Naive thymus-derived CD8-positive, alpha-beta T cell (primary cell): Measurements from ENCODE around the gene ARHGEF40. TPM values are rescaled to one million over a fixed set of nuclear protein-coding genes. Genes with fewer than 3 reads are reported as not detected.
A peak's percentile ranks its signal among the peaks of the same experiment; 100 is the strongest.

Source experiments
- ATAC-seq, 2 donors: fragments of 150-1000 bp; cut with Tn5 transposase in 1 of 2; sonication (Bioruptor Pico), chemical (Tn5 transposase) in 1 of 2; 1 replicate in 1 of 2; 2 replicates in 1 of 2; pipeline ENCODE4 v1.10.0; 2021; ENCODE audit warnings: mild to moderate bottlenecking in 2 of 2, moderate library complexity in 2 of 2
- POLR2A ChIA-PET: fragments of 350-600 bp; sonication (Branson Sonifier 250); formaldehyde crosslinking; loops from one replicate; lab custom pipeline; 2021; ENCODE audit warnings: antibody characterized with exemption; lab: Charles Lee
- DNase-seq, 10 donors: peaks; one replicate each; pipeline versions ENCODE4 v3.0.0 to v3.0.0-alpha.2; 2020 to 2022
- H3K27ac Mint-ChIP-seq, 10 donors: one replicate each; pipeline ENCODE4 v1.8.0; 2020 to 2022; ENCODE audit warnings: mild to moderate bottlenecking in 10 of 10, mixed read lengths in 10 of 10, moderate library complexity in 4 of 10, inconsistent platforms in 1 of 10
- H3K27me3 Mint-ChIP-seq, 5 donors: one replicate each; pipeline ENCODE4 v1.8.0; 2021 to 2022; ENCODE audit warnings: mixed read lengths in 5 of 5
- H3K36me3 Mint-ChIP-seq, 3 donors: one replicate each; pipeline ENCODE4 v1.8.0; 2020 to 2022; ENCODE audit warnings: mixed read lengths in 3 of 3, mild to moderate bottlenecking in 2 of 3, inconsistent platforms in 1 of 3
- H3K4me1 Mint-ChIP-seq, 4 donors: one replicate each; pipeline ENCODE4 v1.8.0; 2021 to 2022; ENCODE audit warnings: mixed read lengths in 4 of 4
- H3K4me3 Mint-ChIP-seq, 10 donors: one replicate each; pipeline ENCODE4 v1.8.0; 2020 to 2022; ENCODE audit warnings: mild to moderate bottlenecking in 10 of 10, mixed read lengths in 10 of 10, moderate library complexity in 6 of 10, inconsistent platforms in 1 of 10
- H3K9me3 Mint-ChIP-seq, 9 donors: one replicate each; pipeline ENCODE4 v1.8.0; 2020 to 2022; ENCODE audit warnings: mixed read lengths in 9 of 9, mild to moderate bottlenecking in 3 of 9, inconsistent platforms in 1 of 9, moderate library complexity in 1 of 9
- polyA plus RNA-seq, 3 donors: library from polyadenylated mRNA; unstranded; fragments of 300-500 nt; fragmentation: Illumina TruSeq; gene quantifications; one replicate each; pipeline ENCODE4 v1.2.3, GENCODE V29; 2021
- total RNA-seq, 8 experiments: library from RNA in 2 of 8; stranded (reverse) in 2 of 8; gene quantifications; one replicate each; pipeline ENCODE4 v1.2.3 and lab custom pipeline; 2021 to 2026

The ARHGEF40 gene
- total and polyA plus RNA-seq, 5 experiments from 2014 or later, result 0.03 to 0.45 (median 0.08) TPM

GRCh38 chr14:21104448-21105060, 34.5 kb downstream of the ARHGEF40 start:
- Mint-ChIP-seq H3K27ac (peak overlapping the region; percentile 85 to 98 (median 92)), H3K4me3 (peak overlapping the region; percentile 65 to 95 (median 90)), H3K4me1 (peaks cover 10 to 26% (median 20%) of the 10 kb centered on the region in 4 donors), H3K27me3 (peaks cover 0 to 2% (median 0%) of the 10 kb centered on the region in 5 donors), H3K9me3 (no peaks in the 10 kb centered on the region), H3K36me3 (no peaks in the 10 kb centered on the region)
- peak; percentile 51 to 58 for ATAC-seq
- DNase-seq, result peak; percentile 49 to 82 (median 64)
- POLR2A ChIA-PET, result interaction anchor here (0.6 to 3.7 kb wide), 12 partner anchors 11 to 91 kb away, joined by 3 to 66 read pairs (median 9); partner anchors contain the start of genes ARHGEF40 and NDRG2

DNA sequence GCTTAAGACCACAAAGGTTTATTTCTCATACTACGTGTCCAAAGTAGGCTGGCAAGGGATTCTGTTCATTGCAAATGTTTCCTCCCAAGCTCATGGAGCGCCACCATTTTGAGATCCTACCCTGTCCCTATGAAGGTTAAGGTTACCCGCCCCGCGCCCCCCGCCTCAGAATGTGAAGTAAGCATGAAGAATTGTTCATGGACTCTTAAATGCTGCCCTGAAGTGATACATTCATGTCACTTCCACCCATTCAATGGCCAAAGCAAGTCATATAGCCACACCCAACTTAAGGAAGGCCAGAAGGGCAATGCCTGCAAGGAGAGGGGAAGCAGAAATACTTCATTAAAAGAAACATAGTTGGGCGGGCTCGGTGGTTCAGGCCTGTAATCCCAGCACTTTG, 35.0 kb downstream of the ARHGEF40 start:
- POLR2A ChIA-PET, result interaction anchor here (0.6 to 3.7 kb wide), 9 partner anchors 11 to 90 kb away, joined by 3 to 66 read pairs (median 12); partner anchors contain the start of genes ARHGEF40 and NDRG2
- DNase-seq (no peak), ATAC-seq (no peak)
- Mint-ChIP-seq H3K4me1 (peaks cover 10 to 25% (median 19%) of the 10 kb centered on the region in 4 donors), H3K27ac (peak overlapping the region in 6 of 10 donors; percentile 55 to 98 (median 92)), H3K36me3 (no peaks in the 10 kb centered on the region), H3K4me3 (peak overlapping the region in 3 of 10 donors; percentile 65 to 88 (median 87)), H3K9me3 (no peaks in the 10 kb centered on the region), H3K27me3 (peaks cover 0 to 2% (median 0%) of the 10 kb centered on the region in 5 donors)

DNA sequence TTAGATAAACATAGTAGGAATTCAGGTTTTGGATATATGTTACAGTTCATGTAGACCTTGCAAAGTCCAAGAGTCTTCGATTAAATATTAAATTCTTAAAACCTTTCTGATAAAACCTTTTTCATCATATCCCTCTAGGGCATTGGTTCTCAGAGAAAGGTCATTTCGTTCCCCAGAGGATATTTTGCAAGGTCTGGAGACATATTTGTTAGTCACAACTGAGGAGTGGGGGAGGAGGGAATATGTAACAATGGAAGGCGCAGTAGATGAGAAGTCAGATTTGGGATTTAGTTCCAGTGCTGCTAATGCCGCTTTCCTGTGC, 36.0 kb downstream of the ARHGEF40 start:
- H3K4me3 Mint-ChIP-seq, result peak overlapping the region in 1 of 10 donors; percentile 15
- ATAC-seq (no peak), DNase-seq (no peak)
- POLR2A ChIA-PET, result interaction anchor here (1.6 to 3.7 kb wide), 3 partner anchors 12 to 91 kb away, joined by 8 to 66 read pairs (median 15); partner anchors contain the start of gene ARHGEF40
- no peaks in the 10 kb centered on the region for H3K27me3 Mint-ChIP-seq
- H3K36me3 Mint-ChIP-seq, result no peaks in the 10 kb centered on the region
- no peaks in the 10 kb centered on the region for H3K9me3 Mint-ChIP-seq
- peak overlapping the region in 1 of 10 donors; percentile 21 for H3K27ac Mint-ChIP-seq
- H3K4me1 Mint-ChIP-seq, result peaks cover 10 to 25% (median 19%) of the 10 kb centered on the region in 4 donors

DNA sequence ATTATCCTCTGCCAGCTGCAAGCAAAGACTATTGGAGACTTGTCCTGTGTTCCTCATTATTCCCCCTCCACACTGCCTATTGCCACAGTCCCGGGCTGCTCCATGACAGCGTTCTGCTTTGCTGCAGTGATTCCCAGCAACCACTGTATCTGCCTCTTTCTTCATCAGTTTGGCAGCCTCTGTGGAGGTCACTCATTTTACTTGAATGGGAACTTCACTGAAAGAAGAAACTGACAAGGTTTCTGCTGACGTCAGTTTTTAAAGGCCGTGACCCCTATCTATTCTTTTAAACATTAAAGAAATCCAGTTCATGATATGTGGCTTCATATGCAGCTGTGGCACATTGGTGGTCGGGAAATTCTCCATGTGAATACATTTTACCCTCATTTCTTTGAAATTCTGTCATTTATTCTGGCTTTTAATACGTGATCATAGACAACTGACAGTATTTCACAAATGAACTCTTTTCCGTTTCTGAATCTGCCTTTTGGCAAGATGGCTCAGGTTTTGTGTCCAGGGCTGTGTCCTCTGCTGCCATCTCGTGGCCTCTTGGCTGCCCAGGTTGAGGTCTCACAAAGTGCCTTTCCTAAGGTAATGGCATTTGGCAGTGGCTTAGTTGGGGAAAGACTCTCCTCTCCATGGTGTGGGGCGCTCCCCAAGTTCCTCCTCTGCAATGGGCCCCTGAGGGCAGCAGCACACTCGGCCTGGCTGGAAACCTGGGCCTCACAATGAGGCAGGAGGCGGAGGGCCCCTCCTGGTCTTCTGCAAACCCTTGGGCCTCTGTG, 36.6 kb downstream of the ARHGEF40 start:
- Mint-ChIP-seq H3K36me3 (no peaks in the 10 kb centered on the region), H3K4me1 (peaks cover 10 to 25% (median 19%) of the 10 kb centered on the region in 4 donors), H3K27me3 (no peaks in the 10 kb centered on the region), H3K9me3 (no peaks in the 10 kb centered on the region), H3K27ac (peak overlapping the region in 8 of 10 donors; percentile 16 to 80 (median 44)), H3K4me3 (peak overlapping the region in 8 of 10 donors; percentile 12 to 71 (median 36))
- DNase-seq (peak; percentile 64 to 83 (median 74)), ATAC-seq (no peak)
- POLR2A ChIA-PET, result no interaction called here

GRCh38 chr14:21107283-21107800, 37.2 kb downstream of the ARHGEF40 start:
- H3K36me3 Mint-ChIP-seq, result no peaks in the 10 kb centered on the region

GRCh38 chr14:21108791-21109190, 38.7 kb downstream of the ARHGEF40 start:
- DNase-seq, result no peak
- Mint-ChIP-seq H3K36me3 (no peaks in the 10 kb centered on the region), H3K4me1 (peaks cover 7 to 13% (median 11%) of the 10 kb centered on the region in 4 donors), H3K27me3 (no peaks in the 10 kb centered on the region), H3K9me3 (no peaks in the 10 kb centered on the region), H3K27ac (peak overlapping the region in 1 of 10 donors; percentile 46), H3K4me3 (no peak overlapping the region)
- POLR2A ChIA-PET, result interaction anchor here (1.1 kb wide), 1 partner anchor 94 kb away, joined by 3 read pairs; no protein-coding TSS in a partner anchor
- no peak for ATAC-seq

More at GRCh38 chr14:21107283-21107800, 37.2 kb downstream of the ARHGEF40 start:
- Mint-ChIP-seq H3K27ac (peak overlapping the region in 2 of 10 donors; percentile 16 to 49), H3K27me3 (no peaks in the 10 kb centered on the region), H3K4me3 (no peak overlapping the region), H3K4me1 (peaks cover 10 to 24% (median 17%) of the 10 kb centered on the region in 4 donors), H3K9me3 (no peaks in the 10 kb centered on the region)
- POLR2A ChIA-PET, result no interaction called here
- ATAC-seq (no peak), DNase-seq (no peak)

GRCh38 chr14:21109377-21110138, 39.5 kb downstream of the ARHGEF40 start:
- DNase-seq (no peak), ATAC-seq (no peak)
- peaks cover 6 to 11% (median 9%) of the 10 kb centered on the region in 4 donors for H3K4me1 Mint-ChIP-seq
- H3K4me3 Mint-ChIP-seq, result no peak overlapping the region
- no peaks in the 10 kb centered on the region for H3K9me3 Mint-ChIP-seq
- no peaks in the 10 kb centered on the region for H3K36me3 Mint-ChIP-seq
- no peaks in the 10 kb centered on the region for H3K27me3 Mint-ChIP-seq
- POLR2A ChIA-PET, result interaction anchor here (1.1 kb wide), 1 partner anchor 95 kb away, joined by 3 read pairs; no protein-coding TSS in a partner anchor
- H3K27ac Mint-ChIP-seq, result peak overlapping the region in 1 of 10 donors; percentile 15

- ATAC-seq, result no peak
- Mint-ChIP-seq H3K27me3 (peaks cover 0 to 2% (median 0%) of the 10 kb centered on the region in 5 donors), H3K27ac (no peak overlapping the region), H3K36me3 (no peaks in the 10 kb centered on the region), H3K4me3 (no peak overlapping the region), H3K4me1 (no peaks in the 10 kb centered on the region), H3K9me3 (no peaks in the 10 kb centered on the region)
- POLR2A ChIA-PET, result no interaction called here
- no peak for DNase-seq
Observed at GRCh38 chr14:21112255-21112654, 42.2 kb downstream of the ARHGEF40 start.

GRCh38 chr14:21113369-21113768, 43.3 kb downstream of the ARHGEF40 start:
- H3K27me3 Mint-ChIP-seq, result peaks cover 0 to 6% (median 0%) of the 10 kb centered on the region in 5 donors
- no peaks in the 10 kb centered on the region for H3K36me3 Mint-ChIP-seq
- no peaks in the 10 kb centered on the region for H3K9me3 Mint-ChIP-seq
- peak overlapping the region in 1 of 10 donors; percentile 7 for H3K27ac Mint-ChIP-seq
- H3K4me1 Mint-ChIP-seq, result no peaks in the 10 kb centered on the region
- POLR2A ChIA-PET, result no interaction called here
- no peak overlapping the region for H3K4me3 Mint-ChIP-seq
- ATAC-seq, result no peak
- no peak for DNase-seq

DNA sequence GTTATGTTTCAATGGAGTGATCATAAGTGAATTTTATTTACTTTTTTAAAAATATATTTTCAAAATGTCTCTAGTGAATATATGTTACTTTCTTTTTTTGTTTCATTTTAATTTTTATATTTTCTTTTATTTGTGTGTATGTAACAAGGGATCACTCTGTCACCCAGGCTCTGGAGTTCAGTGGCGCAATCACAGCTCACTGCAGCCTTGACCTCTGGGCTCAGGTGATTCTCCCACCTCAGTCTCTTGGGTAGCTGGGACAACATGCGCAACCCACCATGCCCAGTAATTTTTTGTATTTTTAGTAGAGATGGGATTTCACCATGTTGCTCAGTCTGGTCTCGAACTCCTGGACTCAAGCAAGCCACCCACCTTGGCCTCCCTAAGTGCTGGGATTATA, 48.8 kb downstream of the ARHGEF40 start:
- Mint-ChIP-seq H3K27ac (no peak overlapping the region), H3K4me3 (no peak overlapping the region), H3K4me1 (no peaks in the 10 kb centered on the region), H3K9me3 (peaks cover 0 to 4% (median 0%) of the 10 kb centered on the region in 9 donors), H3K27me3 (peaks cover 5 to 21% (median 11%) of the 10 kb centered on the region in 5 donors), H3K36me3 (no peaks in the 10 kb centered on the region)
- no peak for ATAC-seq
- POLR2A ChIA-PET, result no interaction called here
- no peak for DNase-seq

DNA sequence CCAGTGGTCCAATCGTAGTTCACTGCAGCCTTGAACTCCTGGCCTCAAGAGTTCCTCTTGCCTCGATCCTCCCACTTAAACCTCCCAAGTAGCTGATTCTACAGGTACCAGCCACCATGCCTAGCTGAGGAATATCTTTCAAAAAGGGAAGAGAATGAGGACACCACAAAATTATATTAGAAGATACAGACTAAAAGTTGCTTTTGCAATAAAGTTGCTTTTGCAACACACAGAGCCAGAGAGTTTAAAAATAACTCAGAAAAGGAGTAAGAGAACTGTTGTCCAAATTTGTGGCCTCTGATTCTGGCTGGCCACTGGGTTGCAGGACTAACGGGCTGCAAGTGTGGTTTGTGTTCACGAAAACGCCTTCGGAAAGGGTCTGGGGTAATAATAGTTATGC, 50.6 kb downstream of the ARHGEF40 start:
- H3K27ac Mint-ChIP-seq, result no peak overlapping the region
- no peaks in the 10 kb centered on the region for H3K4me1 Mint-ChIP-seq
- peaks cover 0 to 20% (median 5%) of the 10 kb centered on the region in 9 donors for H3K9me3 Mint-ChIP-seq
- H3K4me3 Mint-ChIP-seq, result no peak overlapping the region
- POLR2A ChIA-PET, result no interaction called here
- H3K27me3 Mint-ChIP-seq, result peaks cover 6 to 21% (median 14%) of the 10 kb centered on the region in 5 donors
- DNase-seq, result no peak
- ATAC-seq, result no peak
- H3K36me3 Mint-ChIP-seq, result peaks cover 0 to 8% (median 7%) of the 10 kb centered on the region in 3 donors

- DNase-seq (no peak), ATAC-seq (no peak)
- no peak overlapping the region for H3K4me3 Mint-ChIP-seq
- H3K36me3 Mint-ChIP-seq, result peaks cover 0 to 8% (median 7%) of the 10 kb centered on the region in 3 donors
- peaks cover 0 to 20% (median 5%) of the 10 kb centered on the region in 9 donors for H3K9me3 Mint-ChIP-seq
- no peaks in the 10 kb centered on the region for H3K4me1 Mint-ChIP-seq
- H3K27ac Mint-ChIP-seq, result no peak overlapping the region
- H3K27me3 Mint-ChIP-seq, result peaks cover 8 to 22% (median 16%) of the 10 kb centered on the region in 5 donors
- POLR2A ChIA-PET, result no interaction called here
Observed at GRCh38 chr14:21121122-21121521, 51.0 kb downstream of the ARHGEF40 start.
